Measurements from ENCODE around the gene MACROD2. TPM values are rescaled to one million over a fixed set of nuclear protein-coding genes. Genes with fewer than 3 reads are reported as not detected.
A peak's percentile ranks its signal among the peaks of the same experiment; 100 is the strongest.

Gene MACROD2
- polyA plus RNA-seq, 1 donor (not counting 4 experiments of a cell fraction or from before 2014, with no cell fraction given), result 0.71 TPM

- TF ChIP-seq EZH2 (IDR thresholded peaks at IDR 0.05; ENCODE audit: low read length), result no peak
- no peak for TF ChIP-seq CTCF (optimal IDR thresholded peaks at IDR 0.05 in 1 of 3, IDR thresholded peaks at IDR 0.05 in 1 of 3, conservative IDR thresholded peaks at IDR 0.05 in 1 of 3; ENCODE audit: extremely low read depth in 1 of 3, insufficient read depth in 2 of 3, low read length in 3 of 3)
- Histone ChIP-seq H3K79me2 (ENCODE audit: control insufficient read depth, insufficient read depth, low read length) (no peaks in the 10 kb centered on the region), H3K9ac (ENCODE audit: control insufficient read depth, extremely low read depth, insufficient read depth, low read length) (no peak overlapping the region), H3K27me3 (ENCODE audit: control insufficient read depth, extremely low read depth, insufficient read depth, low read length) (no peaks in the 10 kb centered on the region), H3K4me2 (ENCODE audit: control insufficient read depth, extremely low read depth, insufficient read depth, low read depth, low read length) (no peak overlapping the region), H2AFZ (ENCODE audit: control insufficient read depth, low read length) (no peak overlapping the region), H3K9me3 (ENCODE audit: control insufficient read depth, low read depth, low read length) (no peaks in the 10 kb centered on the region), H3K4me1 (ENCODE audit: control insufficient read depth, extremely low read depth, insufficient read depth, low read length) (peaks cover 27% of the 10 kb centered on the region), H3K9me1 (ENCODE audit: control insufficient read depth, extremely low read depth, insufficient read depth, low read length) (no peaks in the 10 kb centered on the region), H3K27ac (ENCODE audit: control insufficient read depth, insufficient read depth, low read length) (no peak overlapping the region), H3K4me3 (ENCODE audit: control insufficient read depth in 2 of 3, extremely low read depth in 1 of 3, insufficient read depth in 2 of 3, low read depth in 1 of 3, low read length in 3 of 3) (no peak overlapping the region), H4K20me1 (ENCODE audit: control insufficient read depth, extremely low read depth, insufficient read depth, low read length) (no peaks in the 10 kb centered on the region), H3K36me3 (ENCODE audit: control insufficient read depth in 2 of 2, extremely low read depth in 1 of 2, insufficient read depth in 2 of 2, low read length in 2 of 2) (no peaks in the 10 kb centered on the region)
- no peak for DNase-seq (ENCODE audit: low read depth, low spot score)
- dilution Hi-C loops (cut with MboI; ENCODE audit: extremely low pct_ligation_motif_present, low sequenced_read_pairs), result loop anchor here (25.0 kb wide), 1 partner anchor 370 kb away; the partner anchor contains the start of gene FLRT3
- FAIRE-seq, result no peak
These were observed 711.8 kb downstream of the MACROD2 start for GRCh38 chr20:14707026-14707680.

- DNase-seq (ENCODE audit: low read depth, low spot score), result no peak
- H4K20me1 ChIP-seq (ENCODE audit: control insufficient read depth, extremely low read depth, insufficient read depth, low read length), result no peaks in the 10 kb centered on the region
- H3K9me3 ChIP-seq (ENCODE audit: control insufficient read depth, low read depth, low read length), result no peaks in the 10 kb centered on the region
- H3K4me2 ChIP-seq (ENCODE audit: control insufficient read depth, extremely low read depth, insufficient read depth, low read depth, low read length), result no peak overlapping the region
- no peak for TF ChIP-seq CTCF (optimal IDR thresholded peaks at IDR 0.05 in 1 of 3, IDR thresholded peaks at IDR 0.05 in 1 of 3, conservative IDR thresholded peaks at IDR 0.05 in 1 of 3; ENCODE audit: extremely low read depth in 1 of 3, insufficient read depth in 2 of 3, low read length in 3 of 3)
- TF ChIP-seq EZH2 (IDR thresholded peaks at IDR 0.05; ENCODE audit: low read length), result no peak
- peaks cover 36% of the 10 kb centered on the region for H3K4me1 ChIP-seq (ENCODE audit: control insufficient read depth, extremely low read depth, insufficient read depth, low read length)
- H3K9me1 ChIP-seq (ENCODE audit: control insufficient read depth, extremely low read depth, insufficient read depth, low read length), result no peaks in the 10 kb centered on the region
- no peaks in the 10 kb centered on the region for H3K27me3 ChIP-seq (ENCODE audit: control insufficient read depth, extremely low read depth, insufficient read depth, low read length)
- no peak for FAIRE-seq
- H3K4me3 ChIP-seq (ENCODE audit: control insufficient read depth in 2 of 3, extremely low read depth in 1 of 3, insufficient read depth in 2 of 3, low read depth in 1 of 3, low read length in 3 of 3), result no peak overlapping the region
- no peaks in the 10 kb centered on the region for H3K79me2 ChIP-seq (ENCODE audit: control insufficient read depth, insufficient read depth, low read length)
- H2AFZ ChIP-seq (ENCODE audit: control insufficient read depth, low read length), result peak overlapping the region; percentile 72
- no peak overlapping the region for H3K9ac ChIP-seq (ENCODE audit: control insufficient read depth, extremely low read depth, insufficient read depth, low read length)
- H3K27ac ChIP-seq (ENCODE audit: control insufficient read depth, insufficient read depth, low read length), result no peak overlapping the region
- no peaks in the 10 kb centered on the region for H3K36me3 ChIP-seq (ENCODE audit: control insufficient read depth in 2 of 2, extremely low read depth in 1 of 2, insufficient read depth in 2 of 2, low read length in 2 of 2)
- dilution Hi-C loops (cut with MboI; ENCODE audit: extremely low pct_ligation_motif_present, low sequenced_read_pairs), result loop anchor here (25.0 kb wide), 1 partner anchor 371 kb away; the partner anchor contains the start of gene FLRT3
These were observed 712.7 kb downstream of the MACROD2 start for GRCh38 chr20:14707865-14708596.
